H9 (cell line): Measurements from ENCODE around the gene HMOX1. TPM values are rescaled to one million over a fixed set of nuclear protein-coding genes. Genes with fewer than 3 reads are reported as not detected.

Experiments
- DNase-seq: peaks from one replicate; pipeline ENCODE4 v3.0.0-alpha.2; 2017
- H2AFZ ChIP-seq: one replicate; pipeline ENCODE4 v1.6.1; 2013; ENCODE audit warnings: mild to moderate bottlenecking, low read length, control low read depth, moderate library complexity
- H2AK5ac ChIP-seq: 2 replicates; pipeline ENCODE4 v1.6.1; 2013; ENCODE audit warnings: low read length, control low read depth, mixed read lengths; ENCODE audit not compliant: insufficient read length
- H2BK120ac ChIP-seq: one replicate; pipeline ENCODE4 v1.6.1; 2013; ENCODE audit warnings: low read depth, mild to moderate bottlenecking, low read length, control low read depth, inconsistent platforms; ENCODE audit not compliant: poor library complexity, severe bottlenecking
- H2BK12ac ChIP-seq: 2 replicates; pipeline ENCODE4 v1.6.1; 2013; ENCODE audit warnings: low read length, control low read depth, mixed read lengths, low read depth; ENCODE audit not compliant: insufficient read length
- H2BK15ac ChIP-seq: 2 replicates; pipeline ENCODE4 v1.6.1; 2013; ENCODE audit warnings: low read depth, low read length, control low read depth
- H2BK20ac ChIP-seq: one replicate; pipeline ENCODE4 v1.6.1; 2013; ENCODE audit warnings: low read depth, mild to moderate bottlenecking, low read length, control low read depth, inconsistent platforms; ENCODE audit not compliant: poor library complexity, severe bottlenecking
- H2BK5ac ChIP-seq: 2 replicates; pipeline ENCODE4 v1.6.1; 2013; ENCODE audit warnings: low read length, control low read depth, mixed read lengths; ENCODE audit not compliant: insufficient read length
- H3K14ac ChIP-seq: 2 replicates; pipeline ENCODE4 v1.6.1; 2013; ENCODE audit warnings: low read length, control low read depth; ENCODE audit not compliant: insufficient read depth
- H3K18ac ChIP-seq: 2 replicates; pipeline ENCODE4 v1.6.1; 2013; ENCODE audit warnings: low read depth, mild to moderate bottlenecking, mixed read lengths, low read length, control low read depth; ENCODE audit not compliant: insufficient read length
- H3K23ac ChIP-seq: 2 replicates; pipeline ENCODE4 v1.6.1; 2013; ENCODE audit warnings: low read length, control low read depth, mixed read lengths, low read depth; ENCODE audit not compliant: insufficient read length
- H3K23me2 ChIP-seq: 2 replicates; pipeline ENCODE4 v1.6.1; 2013; ENCODE audit warnings: low read depth, mild to moderate bottlenecking, mixed read lengths, low read length, control low read depth; ENCODE audit not compliant: insufficient read length, poor library complexity, severe bottlenecking
- H3K27ac ChIP-seq: 2 replicates; pipeline ENCODE4 v1.5.1; 2013; ENCODE audit warnings: low read length, control low read depth, mixed read lengths, low read depth; ENCODE audit not compliant: insufficient read length
- H3K27me3 ChIP-seq: 2 replicates; pipeline ENCODE4 v1.6.1; 2013; ENCODE audit warnings: low read length, control low read depth, inconsistent platforms; ENCODE audit not compliant: insufficient read depth
- H3K4ac ChIP-seq: 2 replicates; pipeline ENCODE4 v1.6.1; 2013; ENCODE audit warnings: low read depth, mild to moderate bottlenecking, control low read depth, inconsistent platforms, low read length, moderate library complexity
- H3K4me1 ChIP-seq: 2 replicates; pipeline ENCODE4 v1.6.1; 2013; ENCODE audit warnings: low read length, control low read depth, inconsistent platforms; ENCODE audit not compliant: insufficient read depth
- H3K4me2 ChIP-seq: 2 replicates; pipeline ENCODE4 v1.6.1; 2013; ENCODE audit warnings: low read length, control low read depth, mixed read lengths; ENCODE audit not compliant: insufficient read length, insufficient read depth
- H3K56ac ChIP-seq: 2 replicates; pipeline ENCODE4 v1.6.1; 2013; ENCODE audit warnings: low read depth, mild to moderate bottlenecking, mixed read lengths, low read length, control low read depth; ENCODE audit not compliant: insufficient read length
- H3K79me1 ChIP-seq: 2 replicates; pipeline ENCODE4 v1.6.1; 2013; ENCODE audit warnings: low read depth, mild to moderate bottlenecking, moderate library complexity, low read length, control low read depth, inconsistent platforms; ENCODE audit not compliant: insufficient read depth, poor library complexity, severe bottlenecking
- H3K79me2 ChIP-seq: 2 replicates; pipeline ENCODE4 v1.6.1; 2013; ENCODE audit warnings: low read length, control low read depth, inconsistent platforms; ENCODE audit not compliant: insufficient read depth
- H3K9ac ChIP-seq: 2 replicates; pipeline ENCODE4 v1.6.1; 2013; ENCODE audit warnings: low read length, control low read depth, mixed read lengths; ENCODE audit not compliant: insufficient read length; ENCODE audit errors: extremely low read depth
- H3K9me3 ChIP-seq: one replicate; pipeline ENCODE4 v1.6.1; 2013; ENCODE audit warnings: low read depth, low read length, inconsistent platforms; ENCODE audit not compliant: control insufficient read depth
- H3T11ph ChIP-seq: one replicate; pipeline ENCODE4 v1.6.1; 2013; ENCODE audit warnings: mild to moderate bottlenecking, low read length, control low read depth, inconsistent platforms
- H4K20me1 ChIP-seq: one replicate; pipeline ENCODE4 v1.6.1; 2013; ENCODE audit not compliant: control insufficient read depth, insufficient read length, insufficient read depth
- H4K5ac ChIP-seq: 2 replicates; pipeline ENCODE4 v1.6.1; 2013; ENCODE audit warnings: low read depth, mild to moderate bottlenecking, mixed read lengths, low read length, control low read depth; ENCODE audit not compliant: insufficient read length
- H4K8ac ChIP-seq: replicated peaks from 2 replicates; pipeline ENCODE4 v1.6.1; 2013; ENCODE audit warnings: low read length, control low read depth, mixed read lengths, low read depth; ENCODE audit not compliant: insufficient read length
- H4K91ac ChIP-seq: 2 replicates; pipeline ENCODE4 v1.6.1; 2013; ENCODE audit warnings: low read depth, mild to moderate bottlenecking, moderate library complexity, mixed read lengths, low read length, control low read depth; ENCODE audit not compliant: insufficient read length
- H3K27ac Mint-ChIP-seq, 3 experiments: 2 replicates in 2 of 3; 3 replicates in 1 of 3; pipeline ENCODE4 v1.8.0; 2020 to 2021; ENCODE audit warnings: mixed read lengths in 3 of 3, mild to moderate bottlenecking in 1 of 3, moderate library complexity in 1 of 3
- H3K27me3 Mint-ChIP-seq: 2 replicates; pipeline ENCODE4 v1.8.0; 2021; ENCODE audit warnings: low read depth, mild to moderate bottlenecking, moderate library complexity, mixed read lengths
- H3K36me3 Mint-ChIP-seq, 3 experiments: 2 replicates in 2 of 3; 3 replicates in 1 of 3; pipeline ENCODE4 v1.8.0; 2020 to 2021; ENCODE audit warnings: low read depth in 3 of 3, mixed read lengths in 3 of 3; ENCODE audit not compliant: insufficient read depth in 1 of 3
- H3K4me1 Mint-ChIP-seq, 2 experiments: 2 replicates each; pipeline ENCODE4 v1.8.0; 2020; ENCODE audit warnings: mixed read lengths in 2 of 2
- H3K4me3 Mint-ChIP-seq, 2 experiments: 2 replicates in 1 of 2; 3 replicates in 1 of 2; pipeline ENCODE4 v1.8.0; 2020 to 2021; ENCODE audit warnings: mild to moderate bottlenecking in 2 of 2, mixed read lengths in 2 of 2, moderate library complexity in 1 of 2
- H3K9me3 Mint-ChIP-seq, 2 experiments: 2 replicates in 1 of 2; 3 replicates in 1 of 2; pipeline ENCODE4 v1.8.0; 2020; ENCODE audit warnings: mild to moderate bottlenecking in 2 of 2, mixed read lengths in 2 of 2, moderate library complexity in 1 of 2
- CTCF ChIP-seq: fragments of 200-600 bp; sonication (generic); conservative IDR thresholded peaks from 3 replicates; pipeline ENCODE4 v1.8.0; 2021; ENCODE audit warnings: antibody characterized with exemption, mild to moderate bottlenecking
- WGBS: extraction: QIAGEN DNeasy Blood & Tissue Kit; methylation state at CpG from one replicate; pipeline ENCODE4 v1.1.7; 2013; ENCODE audit warnings: missing lambda C conversion rate, low lambda C conversion rate, mixed read lengths; ENCODE audit not compliant: insufficient read length; ENCODE audit errors: extremely low coverage; 5-methylcytosine and 5-hydroxymethylcytosine counted together
- total RNA-seq: library from RNA; stranded (reverse); gene quantifications from 2 replicates; pipeline ENCODE4 v1.2.1, GENCODE V29; 2021

HMOX1 gene
- total RNA-seq, 1 experiment from 2014 or later = 22.7 TPM

DNA sequence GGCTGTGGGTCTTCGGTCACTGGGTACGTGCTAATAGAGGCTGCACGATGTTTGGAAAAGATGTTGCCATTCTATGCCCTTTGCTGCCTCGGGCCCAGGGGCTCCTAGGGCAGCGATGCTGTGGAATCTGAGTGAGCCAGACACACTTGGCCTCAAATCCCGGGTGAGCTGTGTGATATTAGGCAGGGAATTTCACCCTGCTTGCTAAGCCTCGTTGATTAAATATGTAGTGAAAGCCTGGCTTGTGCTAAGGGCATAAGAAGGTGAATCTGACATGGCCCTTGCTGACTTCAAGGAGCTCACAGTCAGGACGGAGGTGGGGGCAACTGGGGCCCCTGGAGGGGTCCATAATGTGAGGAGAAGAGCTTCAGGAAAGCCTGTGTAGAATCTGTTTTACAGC lies 5.4 kb upstream of the HMOX1 start:
- Mint-ChIP-seq H3K9me3 (no peaks in the 10 kb centered on the region; a peak in 1 of 5 replicates), H3K27ac (peak overlapping the region in 2 of 3 experiments; percentile 49 to 79; a peak in 2 of 7 replicates), H3K27me3 (peaks cover 3% of the 10 kb centered on the region), H3K4me3 (no peak overlapping the region), H3K4me1 (peaks cover 51 to 59% of the 10 kb centered on the region in 2 experiments), H3K36me3 (no peaks in the 10 kb centered on the region)
- Histone ChIP-seq H2BK5ac (no peak overlapping the region), H3K9ac (no peak overlapping the region), H2AFZ (no peak overlapping the region), H3K79me2 (no peaks in the 10 kb centered on the region), H3K27ac (no peak overlapping the region), H3K4ac (no peak overlapping the region), H3K4me2 (no peak overlapping the region), H4K5ac (no peak overlapping the region), H2AK5ac (no peak overlapping the region), H3K14ac (no peak overlapping the region), H2BK15ac (no peak overlapping the region), H3K23me2 (no peaks in the 10 kb centered on the region), H2BK12ac (no peak overlapping the region), H3K79me1 (no peaks in the 10 kb centered on the region), H3K23ac (no peak overlapping the region), H3K9me3 (no peaks in the 10 kb centered on the region), H3K56ac (no peak overlapping the region), H3K4me1 (peaks cover 9% of the 10 kb centered on the region; the same call in 1 of the 2 replicates), H4K8ac (no peak overlapping the region), H4K91ac (no peak overlapping the region), H3T11ph (no peak overlapping the region), H2BK20ac (no peak overlapping the region), H3K27me3 (no peaks in the 10 kb centered on the region), H3K18ac (peak overlapping the region; percentile 1), H4K20me1 (no peaks in the 10 kb centered on the region), H2BK120ac (no peak overlapping the region)
- no peak for DNase-seq
- no peak for TF ChIP-seq CTCF
- WGBS = no CpG with 5 or more reads among the region's 8 CpGs
